GM21619 (cell line): Measurements from ENCODE around the gene KCNQ1.

Experiments
- ATAC-seq: cut with Tn5 transposase; IDR thresholded peaks from one replicate; pipeline ENCODE4 v1.9.1; 2021; ENCODE audit not compliant: unreplicated experiment

Gene KCNQ1

GRCh38 chr11:2706321-2706720 is 261.5 kb downstream of the KCNQ1 start:
- ATAC-seq: no peak

- ATAC-seq: no peak
These were observed 262.9 kb downstream of the KCNQ1 start for GRCh38 chr11:2707736-2708135.

GRCh38 chr11:2708151-2708581 is 263.4 kb downstream of the KCNQ1 start:
- no peak for ATAC-seq

GRCh38 chr11:2708757-2709281 is 264.0 kb downstream of the KCNQ1 start:
- ATAC-seq: no peak

GRCh38 chr11:2709429-2709828 is 264.6 kb downstream of the KCNQ1 start:
- ATAC-seq: no peak

GRCh38 chr11:2711161-2711560 is 266.4 kb downstream of the KCNQ1 start:
- no peak for ATAC-seq

GRCh38 chr11:2713094-2713493 is 268.3 kb downstream of the KCNQ1 start:
- no peak for ATAC-seq

GRCh38 chr11:2713661-2714462 is 269.1 kb downstream of the KCNQ1 start:
- ATAC-seq: no peak

GRCh38 chr11:2714463-2714800 is 269.6 kb downstream of the KCNQ1 start:
- no peak for ATAC-seq

GRCh38 chr11:2714871-2715270 is 270.1 kb downstream of the KCNQ1 start:
- no peak for ATAC-seq

- ATAC-seq: no peak
These were observed 271.0 kb downstream of the KCNQ1 start for GRCh38 chr11:2715716-2716350.

- ATAC-seq: no peak
These were observed 271.7 kb downstream of the KCNQ1 start for GRCh38 chr11:2716376-2717095.

- no peak for ATAC-seq
These were observed 272.9 kb downstream of the KCNQ1 start for GRCh38 chr11:2717561-2718325.

- no peak for ATAC-seq
These were observed 274.1 kb downstream of the KCNQ1 start for GRCh38 chr11:2718817-2719438.

GRCh38 chr11:2719831-2720590 is 275.2 kb downstream of the KCNQ1 start:
- no peak for ATAC-seq

- no peak for ATAC-seq
These were observed 276.6 kb downstream of the KCNQ1 start for GRCh38 chr11:2721210-2721916.

GRCh38 chr11:2722955-2723354 is 278.1 kb downstream of the KCNQ1 start:
- no peak for ATAC-seq

- ATAC-seq: no peak
These were observed 279.3 kb downstream of the KCNQ1 start for GRCh38 chr11:2724104-2724503.

- no peak for ATAC-seq
These were observed 280.0 kb downstream of the KCNQ1 start for GRCh38 chr11:2724653-2725367.
